ENCODE measurements around the gene TRIM32. TPM values are rescaled to one million over a fixed set of nuclear protein-coding genes. Genes with fewer than 3 reads are reported as not detected.
"Not testable (repeated sequence)": the region's sequence is repeated elsewhere in the genome, so short reads cannot be mapped to it uniquely, and the experiment has no call there.

TRIM32 gene
- total and polyA plus RNA-seq, 2 donors: 5.5 to 7.6 TPM

- DNase-seq (ENCODE audit: low read depth in 6 of 9, low spot score in 9 of 9): no peak
- H3K4me1 ChIP-seq (ENCODE audit: control insufficient read depth in 2 of 2, insufficient read depth in 2 of 2, low read length in 2 of 2): peaks cover 6 to 20% of the 10 kb centered on the region in 2 donors
- no peak overlapping the region for H3K4me3 ChIP-seq (ENCODE audit: low read length in 2 of 2)
- WGBS: 95% methylated on average over 3 of the region's 3 CpGs
- no peaks in the 10 kb centered on the region for H3K27me3 ChIP-seq (ENCODE audit: control insufficient read depth in 2 of 2, insufficient read depth in 1 of 2, low read length in 1 of 2)
- H3K36me3 ChIP-seq (ENCODE audit: control insufficient read depth in 2 of 2, insufficient read depth in 2 of 2, low read length in 1 of 2): no peaks in the 10 kb centered on the region
- no peak overlapping the region for H3K27ac ChIP-seq (ENCODE audit: low read depth in 1 of 2, low read length in 1 of 2)
- no peaks in the 10 kb centered on the region for H3K9me3 ChIP-seq (ENCODE audit: control insufficient read depth in 2 of 2, insufficient read depth in 1 of 2, low read length in 1 of 2)
These were observed 1.8 kb downstream of the TRIM32 start for GRCh38 chr9:116688806-116689485.

- WGBS: 98% methylated on average over 3 of the region's 3 CpGs
- DNase-seq (ENCODE audit: low read depth in 6 of 9, low spot score in 9 of 9): no peak
- Histone ChIP-seq H3K27me3 (ENCODE audit: control insufficient read depth in 2 of 2, insufficient read depth in 1 of 2, low read length in 1 of 2) (no peaks in the 10 kb centered on the region), H3K4me1 (ENCODE audit: control insufficient read depth in 2 of 2, insufficient read depth in 2 of 2, low read length in 2 of 2) (peaks cover 6 to 20% of the 10 kb centered on the region in 2 donors), H3K4me3 (ENCODE audit: low read length in 2 of 2) (no peak overlapping the region), H3K9me3 (ENCODE audit: control insufficient read depth in 2 of 2, insufficient read depth in 1 of 2, low read length in 1 of 2) (no peaks in the 10 kb centered on the region), H3K36me3 (ENCODE audit: control insufficient read depth in 2 of 2, insufficient read depth in 2 of 2, low read length in 1 of 2) (no peaks in the 10 kb centered on the region), H3K27ac (ENCODE audit: low read depth in 1 of 2, low read length in 1 of 2) (no peak overlapping the region)
These were observed 2.5 kb downstream of the TRIM32 start for GRCh38 chr9:116689486-116690032.

- not testable (repeated sequence) for H3K9me3 ChIP-seq (ENCODE audit: control insufficient read depth in 2 of 2, insufficient read depth in 1 of 2, low read length in 1 of 2); H3K36me3 ChIP-seq (ENCODE audit: control insufficient read depth in 2 of 2, insufficient read depth in 2 of 2, low read length in 1 of 2); H3K4me3 ChIP-seq (ENCODE audit: low read length in 2 of 2); H3K27ac ChIP-seq (ENCODE audit: low read depth in 1 of 2, low read length in 1 of 2); DNase-seq (ENCODE audit: low read depth in 6 of 9, low spot score in 9 of 9); H3K27me3 ChIP-seq (ENCODE audit: control insufficient read depth in 2 of 2, insufficient read depth in 1 of 2, low read length in 1 of 2)
- H3K4me1 ChIP-seq (ENCODE audit: control insufficient read depth in 2 of 2, insufficient read depth in 2 of 2, low read length in 2 of 2): peaks cover 6 to 20% of the 10 kb centered on the region in 2 donors
These were observed 3.7 kb downstream of the TRIM32 start for GRCh38 chr9:116690805-116691204.

- 95% methylated on average over 3 of the region's 3 CpGs for WGBS
- peaks cover 6 to 17% of the 10 kb centered on the region in 2 donors for H3K4me1 ChIP-seq (ENCODE audit: control insufficient read depth in 2 of 2, insufficient read depth in 2 of 2, low read length in 2 of 2)
These were observed 4.5 kb downstream of the TRIM32 start for GRCh38 chr9:116691607-116692006.

DNA sequence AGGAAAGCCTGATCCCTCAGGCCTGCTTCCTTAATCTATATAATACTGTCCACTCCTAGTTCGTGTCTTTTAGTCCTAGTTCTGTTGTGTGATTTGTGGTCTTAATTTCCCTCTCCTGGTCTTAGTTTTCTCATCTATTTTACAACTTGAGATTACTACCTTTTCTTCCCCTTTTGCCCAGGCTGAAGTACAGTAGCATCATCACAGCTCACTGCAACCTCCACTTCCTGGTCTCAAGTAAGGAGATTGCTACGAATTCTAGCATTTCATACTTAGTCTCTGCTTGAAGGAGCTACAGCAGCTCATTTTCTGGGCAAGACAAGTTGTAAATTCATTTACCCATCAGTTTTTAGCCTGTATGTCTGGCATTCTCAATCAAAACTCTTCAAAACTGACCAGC, 5.5 kb downstream of the TRIM32 start:
- 63% methylated on average over 2 of the region's 2 CpGs for WGBS
- peaks cover 6 to 10% of the 10 kb centered on the region in 2 donors for H3K4me1 ChIP-seq (ENCODE audit: control insufficient read depth in 2 of 2, insufficient read depth in 2 of 2, low read length in 2 of 2)

More at GRCh38 chr9:116691607-116692006, 4.5 kb downstream of the TRIM32 start:
- H3K27ac ChIP-seq (ENCODE audit: low read depth in 1 of 2, low read length in 1 of 2): no peak overlapping the region
- H3K9me3 ChIP-seq (ENCODE audit: control insufficient read depth in 2 of 2, insufficient read depth in 1 of 2, low read length in 1 of 2): no peaks in the 10 kb centered on the region
- DNase-seq (ENCODE audit: low read depth in 6 of 9, low spot score in 9 of 9): no peak
- no peaks in the 10 kb centered on the region for H3K27me3 ChIP-seq (ENCODE audit: control insufficient read depth in 2 of 2, insufficient read depth in 1 of 2, low read length in 1 of 2)
- H3K36me3 ChIP-seq (ENCODE audit: control insufficient read depth in 2 of 2, insufficient read depth in 2 of 2, low read length in 1 of 2): no peaks in the 10 kb centered on the region
- H3K4me3 ChIP-seq (ENCODE audit: low read length in 2 of 2): no peak overlapping the region

DNA sequence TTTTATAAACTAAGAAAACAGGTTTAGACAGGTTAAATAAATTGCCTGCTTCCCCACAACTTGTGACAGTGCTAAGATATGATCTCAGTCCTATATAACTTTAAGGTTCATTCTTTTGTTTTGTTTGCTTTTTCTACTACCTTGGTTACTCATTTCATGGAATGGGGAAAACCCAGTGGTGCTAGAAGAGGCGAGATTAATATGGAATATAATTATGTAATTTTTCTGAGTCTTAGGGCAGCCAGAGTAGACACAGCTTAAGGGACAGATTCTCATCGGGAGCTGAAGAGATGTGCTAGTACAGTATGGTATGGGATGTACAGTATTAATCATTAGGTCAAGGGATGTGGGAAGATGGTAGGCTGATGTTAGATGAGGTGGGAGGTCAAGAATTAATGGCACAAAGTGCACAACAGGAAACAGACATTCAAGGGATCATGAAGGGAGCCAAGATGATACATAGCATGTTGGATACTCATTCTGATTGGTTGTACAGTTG, 6.2 kb downstream of the TRIM32 start:
- peaks cover 7 to 8% of the 10 kb centered on the region in 2 donors for H3K36me3 ChIP-seq (ENCODE audit: control insufficient read depth in 2 of 2, insufficient read depth in 2 of 2, low read length in 1 of 2)
- no peaks in the 10 kb centered on the region for H3K9me3 ChIP-seq (ENCODE audit: control insufficient read depth in 2 of 2, insufficient read depth in 1 of 2, low read length in 1 of 2)
- 94% methylated on average over 2 of the region's 2 CpGs for WGBS
- H3K27me3 ChIP-seq (ENCODE audit: control insufficient read depth in 2 of 2, insufficient read depth in 1 of 2, low read length in 1 of 2): no peaks in the 10 kb centered on the region
- no peak for DNase-seq (ENCODE audit: low read depth in 6 of 9, low spot score in 9 of 9)
- H3K4me1 ChIP-seq (ENCODE audit: control insufficient read depth in 2 of 2, insufficient read depth in 2 of 2, low read length in 2 of 2): peaks cover 0 to 4% of the 10 kb centered on the region in 2 donors
- no peak overlapping the region for H3K4me3 ChIP-seq (ENCODE audit: low read length in 2 of 2)
- H3K27ac ChIP-seq (ENCODE audit: low read depth in 1 of 2, low read length in 1 of 2): no peak overlapping the region

More for the DNA sequence above, 5.5 kb downstream of the TRIM32 start:
- Histone ChIP-seq H3K27me3 (ENCODE audit: control insufficient read depth in 2 of 2, insufficient read depth in 1 of 2, low read length in 1 of 2) (no peaks in the 10 kb centered on the region), H3K9me3 (ENCODE audit: control insufficient read depth in 2 of 2, insufficient read depth in 1 of 2, low read length in 1 of 2) (no peaks in the 10 kb centered on the region), H3K27ac (ENCODE audit: low read depth in 1 of 2, low read length in 1 of 2) (no peak overlapping the region), H3K4me3 (ENCODE audit: low read length in 2 of 2) (no peak overlapping the region), H3K36me3 (ENCODE audit: control insufficient read depth in 2 of 2, insufficient read depth in 2 of 2, low read length in 1 of 2) (peaks cover under 1 to 1% of the 10 kb centered on the region in 2 donors)
- no peak for DNase-seq (ENCODE audit: low read depth in 6 of 9, low spot score in 9 of 9)

- no peak for DNase-seq (ENCODE audit: low read depth in 6 of 9, low spot score in 9 of 9)
- H3K27ac ChIP-seq (ENCODE audit: low read depth in 1 of 2, low read length in 1 of 2): no peak overlapping the region
- H3K4me1 ChIP-seq (ENCODE audit: control insufficient read depth in 2 of 2, insufficient read depth in 2 of 2, low read length in 2 of 2): no peaks in the 10 kb centered on the region
- H3K9me3 ChIP-seq (ENCODE audit: control insufficient read depth in 2 of 2, insufficient read depth in 1 of 2, low read length in 1 of 2): no peaks in the 10 kb centered on the region
- H3K4me3 ChIP-seq (ENCODE audit: low read length in 2 of 2): no peak overlapping the region
- WGBS: 98% methylated on average over 4 of the region's 4 CpGs
- H3K27me3 ChIP-seq (ENCODE audit: control insufficient read depth in 2 of 2, insufficient read depth in 1 of 2, low read length in 1 of 2): no peaks in the 10 kb centered on the region
- peaks cover 21 to 24% of the 10 kb centered on the region in 2 donors for H3K36me3 ChIP-seq (ENCODE audit: control insufficient read depth in 2 of 2, insufficient read depth in 2 of 2, low read length in 1 of 2)
These were observed 7.7 kb downstream of the TRIM32 start for GRCh38 chr9:116694785-116695291.

DNA sequence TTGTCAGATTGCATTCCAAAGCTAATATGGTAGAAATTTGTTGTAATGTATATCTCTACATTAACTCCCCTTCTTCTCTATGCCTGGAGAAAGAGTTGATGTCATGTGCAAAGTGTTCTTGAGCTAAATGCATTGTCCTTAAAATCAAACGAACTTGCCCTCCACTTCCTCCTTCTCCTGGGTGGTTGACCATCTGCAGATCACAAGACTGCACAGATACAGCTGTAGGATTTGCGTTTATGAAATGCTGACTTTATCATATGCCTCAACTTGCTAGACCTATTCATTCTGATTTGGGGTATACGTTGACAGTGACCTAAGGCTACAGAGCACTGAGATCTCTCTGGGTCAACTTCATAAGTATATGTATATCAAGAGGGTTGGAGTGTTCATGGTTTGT, 8.3 kb downstream of the TRIM32 start:
- Histone ChIP-seq H3K36me3 (ENCODE audit: control insufficient read depth in 2 of 2, insufficient read depth in 2 of 2, low read length in 1 of 2) (peaks cover 21 to 24% of the 10 kb centered on the region in 2 donors), H3K27me3 (ENCODE audit: control insufficient read depth in 2 of 2, insufficient read depth in 1 of 2, low read length in 1 of 2) (no peaks in the 10 kb centered on the region), H3K9me3 (ENCODE audit: control insufficient read depth in 2 of 2, insufficient read depth in 1 of 2, low read length in 1 of 2) (no peaks in the 10 kb centered on the region), H3K4me1 (ENCODE audit: control insufficient read depth in 2 of 2, insufficient read depth in 2 of 2, low read length in 2 of 2) (no peaks in the 10 kb centered on the region), H3K27ac (ENCODE audit: low read depth in 1 of 2, low read length in 1 of 2) (no peak overlapping the region), H3K4me3 (ENCODE audit: low read length in 2 of 2) (no peak overlapping the region)
- no peak for DNase-seq (ENCODE audit: low read depth in 6 of 9, low spot score in 9 of 9)
- 55% methylated on average over 3 of the region's 3 CpGs for WGBS

- DNase-seq (ENCODE audit: low read depth in 6 of 9, low spot score in 9 of 9): no peak
- Histone ChIP-seq H3K9me3 (ENCODE audit: control insufficient read depth in 2 of 2, insufficient read depth in 1 of 2, low read length in 1 of 2) (no peaks in the 10 kb centered on the region), H3K27me3 (ENCODE audit: control insufficient read depth in 2 of 2, insufficient read depth in 1 of 2, low read length in 1 of 2) (no peaks in the 10 kb centered on the region), H3K27ac (ENCODE audit: low read depth in 1 of 2, low read length in 1 of 2) (no peak overlapping the region), H3K36me3 (ENCODE audit: control insufficient read depth in 2 of 2, insufficient read depth in 2 of 2, low read length in 1 of 2) (peaks cover 21 to 24% of the 10 kb centered on the region in 2 donors), H3K4me1 (ENCODE audit: control insufficient read depth in 2 of 2, insufficient read depth in 2 of 2, low read length in 2 of 2) (peaks cover 0 to 4% of the 10 kb centered on the region in 2 donors), H3K4me3 (ENCODE audit: low read length in 2 of 2) (no peak overlapping the region)
- WGBS: 99% methylated on average over 1 of the region's 1 CpG
These were observed 10.3 kb downstream of the TRIM32 start for GRCh38 chr9:116697362-116697761.

Data from thymus (tissue), 11 donors.